Right forelimb (tissue), 1 donor: ENCODE measurements around the gene SLC2A13.
"Not testable (repeated sequence)": the region's sequence is repeated elsewhere in the genome, so short reads cannot be mapped to it uniquely, and the experiment has no call there.

ENCODE experiments used
- DNase-seq: peaks from one replicate; pipeline ENCODE4 v3.0.0-alpha.2; 2018

SLC2A13 gene

DNA sequence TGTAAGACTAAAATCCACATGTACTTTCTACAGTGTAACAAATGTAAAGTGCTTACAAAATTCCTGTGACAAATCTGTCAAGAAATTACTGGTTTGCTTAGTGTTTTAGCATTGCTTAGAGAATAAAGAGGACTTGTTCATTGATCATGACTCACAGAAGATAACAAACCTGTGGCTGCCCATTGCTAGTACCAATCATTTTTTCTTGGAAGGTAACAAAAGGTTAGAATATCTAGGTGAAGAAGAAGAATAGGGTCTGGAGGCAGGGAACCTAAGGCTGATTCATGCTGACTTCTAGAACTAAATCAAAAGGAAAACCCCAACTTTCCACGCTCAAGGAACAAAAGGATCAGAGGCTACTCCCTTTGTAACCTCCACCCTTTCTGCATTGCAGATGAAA lies 253.5 kb downstream of the SLC2A13 start:
- DNase-seq = no peak

DNA sequence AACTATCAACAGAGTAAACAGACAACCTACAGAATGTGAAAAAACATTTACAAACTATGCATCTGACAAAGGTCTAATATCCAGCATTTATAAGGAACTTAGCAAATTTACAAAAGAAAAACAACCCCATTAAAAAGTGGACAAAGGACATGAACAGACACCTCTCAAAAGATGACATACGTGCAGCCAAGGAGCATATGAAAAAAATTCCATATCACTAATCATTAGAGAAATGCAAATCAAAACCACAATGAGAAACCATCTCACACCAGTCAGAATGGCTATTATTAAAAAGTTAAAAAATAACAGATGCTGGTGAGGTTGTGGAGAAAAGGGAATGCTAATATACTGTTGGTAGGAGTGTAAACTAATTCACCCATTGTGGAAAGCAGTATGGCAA lies 257.7 kb downstream of the SLC2A13 start:
- DNase-seq = not testable (repeated sequence)

DNA sequence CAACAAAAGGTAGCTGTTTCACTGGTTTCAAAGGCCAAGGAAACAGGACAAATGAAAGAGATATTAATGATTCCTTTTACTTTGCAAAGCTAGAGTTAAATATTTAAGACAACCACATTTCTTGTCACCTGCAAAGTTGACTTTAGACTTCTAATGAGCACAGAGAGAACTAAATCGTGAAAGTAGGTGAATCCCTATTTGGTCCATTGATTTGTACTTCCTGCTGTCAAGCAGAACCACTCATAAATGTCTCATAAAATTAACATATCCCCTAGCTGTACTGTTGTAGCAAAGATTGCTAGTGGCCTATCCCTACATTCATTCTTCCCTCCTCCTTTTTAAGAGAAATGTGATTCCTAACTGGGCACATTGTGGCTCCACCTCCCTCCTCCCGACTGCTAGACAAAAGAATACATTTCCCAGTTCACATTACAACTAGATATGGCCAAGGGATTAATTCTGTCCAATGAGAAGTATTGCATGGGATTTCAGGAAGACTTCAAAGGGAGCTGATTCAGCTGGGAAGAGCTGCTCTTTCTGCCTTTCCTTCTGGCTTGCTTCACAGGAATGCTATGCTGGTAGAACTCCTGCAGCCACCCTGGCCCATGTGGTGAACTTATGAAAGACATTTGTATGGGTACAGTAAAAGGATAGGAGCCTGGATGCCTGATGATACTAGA lies 258.8 kb downstream of the SLC2A13 start:
- DNase-seq = no peak

DNA sequence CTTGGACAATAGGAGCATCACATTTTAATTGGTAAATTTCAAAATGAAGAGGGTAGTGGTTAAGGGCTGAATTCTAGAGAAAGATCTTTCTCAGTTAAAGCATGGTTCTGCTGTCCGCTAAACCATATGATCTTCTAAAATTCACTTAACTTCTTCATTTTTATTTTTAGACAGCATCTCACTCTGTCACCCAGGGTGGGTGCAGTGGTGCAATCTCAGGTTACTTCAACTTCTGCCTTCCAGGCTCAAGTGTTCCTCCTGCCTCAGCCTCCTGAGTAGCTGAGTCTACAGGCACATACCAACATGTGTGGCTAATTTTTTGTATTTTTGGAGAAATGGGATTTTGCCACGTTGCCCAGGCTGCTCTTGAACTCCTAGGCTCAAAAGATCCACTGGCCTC lies 259.6 kb downstream of the SLC2A13 start:
- no peak for DNase-seq

DNA sequence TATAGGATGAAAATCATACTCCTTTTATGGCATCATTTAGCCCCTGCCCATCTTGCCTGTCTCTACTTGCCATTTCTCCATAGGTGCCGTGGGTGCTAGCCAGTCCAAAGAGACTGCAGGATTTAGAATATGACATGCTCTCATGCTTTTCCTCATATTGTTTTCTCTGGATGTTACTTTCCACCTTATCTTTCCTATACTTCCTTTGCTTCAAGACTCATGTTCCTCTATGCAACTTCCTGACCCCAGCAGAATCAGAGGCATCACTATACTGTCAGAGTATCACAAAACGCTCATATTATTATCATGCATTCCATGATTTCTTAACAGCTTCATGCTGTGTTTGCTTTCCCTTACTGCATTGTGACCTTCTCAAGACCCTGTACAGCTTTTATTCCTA lies 265.5 kb downstream of the SLC2A13 start:
- no peak for DNase-seq

DNA sequence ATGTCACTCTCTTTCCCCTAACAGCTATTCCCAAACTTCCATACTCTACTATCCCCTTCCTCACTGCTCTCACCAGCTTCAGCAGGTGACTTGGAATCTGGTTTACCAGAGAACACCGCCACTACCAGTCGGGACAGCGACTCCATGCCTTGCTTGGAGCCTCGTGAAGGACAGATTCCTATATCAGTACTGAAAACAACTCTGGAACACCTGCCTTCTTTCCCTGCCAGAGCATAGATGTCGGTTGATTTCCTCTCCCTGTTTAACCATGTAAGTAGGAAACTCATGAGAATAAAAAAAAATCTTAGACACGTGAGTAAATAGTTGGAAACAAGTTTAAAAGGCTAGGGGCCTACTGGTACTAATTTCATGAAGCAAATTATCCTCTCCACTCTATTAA lies 266.8 kb downstream of the SLC2A13 start:
- DNase-seq = no peak

DNA sequence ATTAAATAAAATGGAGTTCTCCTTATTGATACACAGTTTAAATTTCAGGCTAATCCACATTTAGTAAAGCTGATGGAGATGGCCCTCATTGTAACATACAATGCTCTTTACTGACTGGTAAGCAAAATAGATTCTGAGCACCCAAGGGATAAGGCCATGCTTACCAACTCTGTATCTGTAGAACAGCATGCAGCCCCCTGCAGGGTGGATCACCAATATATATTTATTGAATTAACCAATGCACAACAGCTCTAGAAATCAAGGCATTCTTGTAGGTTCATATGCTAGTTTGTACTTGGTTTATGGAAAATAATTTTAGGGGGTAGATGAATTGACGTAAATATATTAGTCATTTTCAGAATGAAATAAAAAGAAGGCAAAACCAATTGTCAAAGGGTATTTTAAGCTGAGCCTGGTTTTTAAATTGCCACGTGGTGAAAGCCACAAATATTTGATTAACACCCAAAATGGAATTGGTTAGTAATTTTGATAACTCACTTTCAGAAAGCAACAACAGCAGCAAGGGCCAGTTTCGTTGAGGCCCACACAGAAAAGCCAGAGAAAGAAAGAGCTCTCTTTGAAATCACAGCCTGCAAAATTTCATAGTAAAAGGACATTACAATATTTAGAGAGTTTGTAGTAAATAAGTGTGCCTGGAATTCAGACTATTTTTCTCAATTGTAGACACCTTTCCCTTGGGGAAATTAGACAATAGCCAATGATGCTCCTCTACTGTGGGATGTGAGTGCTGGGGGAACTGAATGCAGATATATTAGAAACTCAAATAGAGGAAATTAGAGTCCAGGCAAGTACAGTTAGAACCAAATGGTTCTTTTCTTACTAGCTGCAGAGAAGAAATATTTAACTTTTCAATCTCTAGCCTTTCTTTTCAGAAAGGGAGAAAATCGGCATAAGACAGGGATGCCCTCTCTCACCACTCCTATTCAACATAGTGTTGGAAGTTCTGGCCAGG lies 270.1 kb downstream of the SLC2A13 start:
- no peak for DNase-seq

DNA sequence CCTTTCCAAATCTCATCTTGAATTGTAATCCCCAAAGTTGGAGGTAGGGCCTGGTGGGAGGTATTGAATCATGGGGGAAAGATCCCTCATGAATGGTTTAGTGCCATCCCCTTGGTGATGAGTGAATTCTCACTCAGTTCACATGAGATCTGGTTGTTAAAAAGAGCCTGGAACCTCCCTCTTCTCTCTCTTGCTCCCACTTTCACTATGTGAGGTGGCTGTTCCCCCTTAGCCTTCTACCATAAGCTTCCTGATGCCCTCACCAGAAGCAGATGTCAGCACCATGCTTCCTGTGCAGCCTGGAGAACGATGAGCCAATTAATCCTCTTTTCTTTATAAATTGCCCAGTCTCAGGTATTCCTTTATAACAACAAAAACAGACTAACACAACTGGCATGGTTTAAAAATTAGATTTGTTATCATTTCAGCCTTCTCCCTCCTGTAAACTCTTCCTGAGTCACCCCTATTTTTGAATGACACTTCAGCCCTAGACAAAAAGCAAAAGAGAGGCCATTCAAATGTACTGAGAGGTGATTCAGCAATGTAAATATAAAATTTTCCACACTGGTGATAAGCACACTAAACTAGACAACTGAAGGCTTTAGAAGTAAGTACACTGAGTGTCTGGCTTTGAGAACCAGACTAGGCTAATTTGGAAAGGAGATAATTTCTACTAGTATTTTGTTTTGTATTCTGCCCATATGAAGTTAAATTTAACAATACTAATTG lies 274.1 kb downstream of the SLC2A13 start:
- no peak for DNase-seq

DNA sequence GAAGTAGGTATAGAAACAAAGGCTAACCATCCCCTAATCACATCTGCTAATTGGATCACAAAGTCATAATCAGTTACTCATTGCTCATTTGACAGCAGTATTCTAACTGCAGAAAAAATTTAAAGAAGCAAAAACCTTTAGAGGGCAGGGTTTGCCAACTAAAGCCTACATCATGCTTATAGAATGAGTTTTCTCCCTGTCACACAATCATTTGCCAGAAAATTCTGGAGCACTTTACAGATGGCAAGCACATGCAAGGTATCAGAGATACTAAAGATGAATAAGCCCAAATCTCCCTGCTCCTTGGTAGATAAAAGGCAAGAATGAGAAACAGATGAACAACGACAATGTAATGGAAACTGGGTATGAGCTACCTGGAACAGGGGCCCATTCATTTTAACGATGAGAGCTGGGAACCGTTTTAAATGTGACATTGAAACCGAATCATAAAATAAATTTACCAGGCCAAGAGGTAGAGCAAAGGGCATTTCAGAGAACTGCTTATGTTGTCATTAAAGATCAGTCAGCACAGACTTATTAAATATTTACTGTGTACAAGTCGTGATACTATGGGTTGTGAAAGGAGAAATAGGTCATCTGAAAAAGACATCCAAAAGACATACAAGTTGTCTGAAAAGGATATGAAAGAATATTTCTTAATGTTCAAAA lies 274.9 kb downstream of the SLC2A13 start:
- no peak for DNase-seq

DNA sequence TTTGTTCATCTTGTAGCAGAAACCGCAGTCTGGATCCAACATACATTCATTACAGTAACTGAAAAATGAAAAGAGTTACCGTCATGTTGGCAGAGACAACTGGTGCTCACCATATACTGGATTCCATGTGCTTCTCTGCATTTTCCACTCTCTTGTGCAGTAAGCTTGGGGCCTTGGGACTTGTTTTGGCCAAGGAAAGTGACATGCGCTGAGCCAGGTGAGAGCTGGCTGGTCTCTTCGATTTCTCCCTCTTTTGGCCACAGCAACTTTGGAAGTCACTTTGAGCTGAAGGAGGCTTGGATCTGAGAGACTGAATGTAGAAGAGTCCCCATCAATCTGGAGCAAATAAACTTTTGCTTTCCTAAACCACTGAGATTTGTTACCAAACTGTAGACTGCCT lies 275.7 kb downstream of the SLC2A13 start:
- DNase-seq = peak; percentile 44

DNA sequence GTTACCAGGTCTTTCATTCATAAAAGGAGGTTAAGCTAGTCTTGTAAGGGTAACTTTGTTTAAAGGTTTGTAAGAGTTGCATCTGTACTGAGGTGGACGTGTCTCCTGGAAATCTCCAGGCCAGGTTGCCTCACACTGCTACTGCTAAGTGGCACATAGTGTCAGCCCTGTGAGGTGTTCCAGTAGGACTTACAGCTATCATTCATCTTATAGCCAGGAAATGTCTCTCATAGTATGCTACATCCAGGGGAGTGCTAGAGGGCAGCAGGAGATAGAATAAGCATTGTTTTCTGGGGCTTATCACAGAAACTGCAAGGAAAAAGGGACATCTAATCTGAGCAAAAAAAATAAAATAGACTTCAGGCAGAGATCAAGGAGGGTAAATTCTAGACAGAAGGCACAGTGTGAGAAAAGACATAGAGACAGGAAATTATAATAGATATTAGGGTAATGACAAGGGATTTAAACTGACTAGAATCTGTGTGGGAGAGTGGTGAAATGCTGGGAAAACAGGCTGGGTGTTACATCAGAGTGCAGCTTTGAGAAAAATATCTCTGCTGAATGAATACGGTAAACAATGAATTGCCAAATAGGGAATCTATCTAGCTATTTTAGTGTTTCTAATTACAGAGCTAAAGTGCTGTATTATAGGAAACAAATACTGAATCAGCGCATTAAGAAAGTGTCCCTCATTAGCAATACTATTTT lies 281.2 kb downstream of the SLC2A13 start:
- no peak for DNase-seq

DNA sequence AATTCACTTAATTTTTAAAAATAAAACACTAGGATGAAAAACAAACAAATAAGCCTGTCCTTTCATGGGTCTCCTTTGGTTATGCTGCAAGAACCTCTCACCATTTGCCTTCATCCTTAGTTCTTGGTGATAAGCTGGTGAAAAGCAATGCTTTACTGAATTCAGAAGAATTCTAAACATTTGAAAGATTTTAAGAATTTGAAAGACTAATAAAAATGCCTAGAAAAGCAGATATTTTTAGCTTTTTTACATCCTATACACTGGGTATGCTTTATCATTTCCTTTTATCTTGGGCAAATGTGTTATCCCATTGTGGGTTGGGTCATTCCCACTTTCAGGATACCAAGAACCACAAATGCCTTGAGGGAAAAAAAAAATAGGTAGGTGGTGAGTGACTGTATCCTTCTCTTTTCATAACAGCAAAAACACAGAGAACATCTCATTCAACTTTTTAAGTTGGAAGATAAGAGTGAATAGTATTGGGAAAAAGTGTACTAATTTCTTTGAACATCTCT lies 289.2 kb downstream of the SLC2A13 start:
- no peak for DNase-seq

DNA sequence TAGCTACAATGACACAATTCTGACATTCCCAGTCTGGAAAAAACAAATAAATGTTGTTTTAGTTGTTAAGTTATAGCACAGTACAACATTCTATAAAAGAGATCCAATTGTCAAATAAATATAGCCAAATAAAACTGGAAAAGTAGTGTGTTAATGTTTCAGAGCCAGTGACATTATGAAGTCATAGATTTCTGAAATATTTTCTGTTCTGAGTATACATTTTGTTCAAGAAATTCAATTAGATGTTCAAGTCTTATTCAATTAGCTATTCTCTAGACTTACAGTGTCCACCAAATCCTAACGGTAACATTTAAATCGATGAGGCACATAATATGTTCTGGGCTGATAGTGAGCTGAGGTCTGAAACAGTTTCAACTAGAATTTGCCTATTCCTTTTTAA lies 290.1 kb downstream of the SLC2A13 start:
- no peak for DNase-seq

DNA sequence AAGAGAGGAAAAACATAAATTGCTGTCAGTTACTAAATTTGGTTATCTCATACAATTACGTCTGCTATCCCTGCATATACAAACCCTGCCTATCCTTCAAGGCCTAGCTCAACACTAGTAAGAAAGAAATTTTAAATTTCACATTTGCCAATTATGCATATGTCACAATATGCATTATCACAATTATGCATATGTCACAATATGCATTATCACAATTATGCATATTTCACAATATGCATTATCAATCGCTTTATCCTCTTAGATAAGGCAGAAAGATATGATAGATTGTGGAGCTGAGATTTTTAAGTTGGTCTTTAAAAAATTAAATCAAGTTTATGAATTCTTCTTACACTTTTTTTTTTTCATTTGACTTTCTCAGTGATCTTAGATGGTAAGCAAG lies 291.3 kb downstream of the SLC2A13 start:
- DNase-seq = no peak

DNA sequence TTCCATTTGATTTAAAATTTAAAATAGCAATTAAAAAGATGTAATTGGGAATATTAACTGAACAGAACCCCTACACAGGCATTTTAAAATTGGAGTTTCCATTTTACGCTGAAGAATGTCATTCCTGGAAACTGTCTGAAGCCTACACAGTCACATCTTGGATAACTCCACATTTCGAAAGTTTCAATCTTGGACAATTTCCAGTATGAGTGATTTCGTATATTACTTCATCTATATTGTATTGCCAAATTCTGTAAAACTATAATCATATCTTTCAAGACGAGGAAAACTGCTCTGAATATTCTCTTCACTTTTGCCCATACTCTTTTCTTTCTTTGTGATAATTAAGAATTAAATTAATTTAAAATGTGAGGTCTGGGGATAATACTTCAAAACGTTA lies 292.1 kb downstream of the SLC2A13 start:
- no peak for DNase-seq

DNA sequence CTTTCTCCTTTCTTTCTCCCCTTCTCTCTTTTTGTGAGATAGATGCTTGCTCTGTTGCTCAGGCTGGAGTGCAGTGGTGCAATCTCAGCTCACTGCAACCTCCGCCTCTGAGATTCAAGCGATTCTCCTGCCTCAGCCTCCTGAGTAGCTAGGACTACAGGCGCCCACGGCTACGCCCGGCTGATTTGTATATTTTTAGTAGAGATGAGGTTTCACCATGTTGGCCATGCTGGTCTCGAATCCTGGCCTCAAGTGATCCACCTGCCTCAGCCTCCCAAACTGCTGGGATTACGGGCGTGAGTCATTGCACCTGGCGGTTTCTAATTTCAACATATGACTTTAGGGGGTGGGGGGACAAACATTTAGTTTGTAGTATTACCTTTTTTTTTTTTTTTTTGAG lies 293.4 kb downstream of the SLC2A13 start:
- not testable (repeated sequence) for DNase-seq

DNA sequence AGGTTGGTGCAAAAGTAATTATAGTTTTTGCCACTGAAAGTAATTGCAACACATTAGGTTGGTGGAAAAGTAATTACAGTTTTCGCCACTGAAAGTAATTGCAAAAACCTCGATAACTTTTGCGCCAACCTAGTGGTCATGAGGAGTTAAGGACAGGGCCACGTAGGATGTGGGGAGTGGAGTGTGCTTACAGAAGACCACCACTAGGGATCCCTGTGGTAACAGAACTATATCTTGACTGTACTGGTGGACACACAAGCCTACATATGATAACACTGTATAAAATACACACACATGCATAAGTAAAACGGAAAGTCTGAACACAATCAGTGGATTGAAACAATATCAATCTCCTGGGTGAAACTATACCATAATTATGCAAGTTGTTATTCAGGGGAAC lies 298.8 kb downstream of the SLC2A13 start:
- no peak for DNase-seq

DNA sequence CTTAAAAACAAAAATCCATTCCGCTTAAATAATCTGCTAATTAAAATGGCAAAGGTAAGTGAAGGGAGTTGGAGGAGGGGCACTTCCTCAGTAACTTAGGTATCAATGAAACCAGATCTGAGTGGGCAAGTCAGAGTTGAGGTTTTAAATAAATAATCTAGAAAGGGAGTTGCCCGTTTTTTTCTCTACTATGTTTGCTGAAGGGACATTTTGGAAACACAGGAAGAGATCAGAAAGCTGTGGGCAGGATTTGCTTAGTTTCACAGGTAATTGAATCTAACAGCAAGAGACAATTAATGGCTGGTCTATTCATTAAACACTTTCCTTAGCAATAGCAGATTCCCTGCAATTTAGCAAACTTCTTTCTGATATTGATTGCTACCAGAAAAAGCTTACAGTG lies 300.2 kb downstream of the SLC2A13 start:
- DNase-seq = no peak

DNA sequence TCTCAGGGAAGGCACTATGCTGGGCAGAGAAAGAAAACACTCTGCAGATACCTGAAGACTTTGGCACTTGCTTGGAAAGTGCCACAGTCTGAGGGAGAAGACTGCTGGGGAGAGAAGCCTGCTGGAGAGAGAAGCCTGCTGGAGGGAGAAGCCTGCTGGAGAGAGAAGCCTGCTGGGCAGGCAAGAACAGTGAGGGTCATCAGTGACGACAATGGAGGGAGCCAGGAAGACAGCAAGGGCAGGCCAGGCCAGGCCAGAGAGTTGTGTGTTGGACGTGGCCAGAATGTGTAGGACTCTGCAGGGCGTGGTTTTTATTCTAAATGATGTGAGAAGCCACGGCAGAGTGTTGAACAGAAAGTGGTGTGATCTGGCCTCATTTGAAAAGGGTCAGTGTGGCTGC lies 301.0 kb downstream of the SLC2A13 start:
- DNase-seq = no peak

DNA sequence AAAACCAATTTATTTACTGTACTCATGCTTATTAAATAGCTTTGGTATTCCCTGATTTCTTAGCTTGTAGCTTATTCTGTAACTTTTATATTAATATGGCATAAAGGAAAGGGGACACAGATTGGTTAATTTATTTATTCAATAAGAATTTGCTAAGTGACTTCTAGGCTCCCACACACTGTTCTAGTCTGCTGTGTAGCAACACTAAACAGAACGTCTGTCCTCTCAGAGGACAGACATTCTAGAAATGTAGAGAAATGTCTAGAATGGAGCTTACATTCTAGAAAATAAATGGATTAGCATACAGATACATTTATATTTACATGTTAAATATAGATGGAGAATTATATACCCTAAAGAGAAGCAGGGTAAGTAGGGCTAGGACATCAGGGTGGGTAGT lies 301.4 kb downstream of the SLC2A13 start:
- DNase-seq = no peak

DNA sequence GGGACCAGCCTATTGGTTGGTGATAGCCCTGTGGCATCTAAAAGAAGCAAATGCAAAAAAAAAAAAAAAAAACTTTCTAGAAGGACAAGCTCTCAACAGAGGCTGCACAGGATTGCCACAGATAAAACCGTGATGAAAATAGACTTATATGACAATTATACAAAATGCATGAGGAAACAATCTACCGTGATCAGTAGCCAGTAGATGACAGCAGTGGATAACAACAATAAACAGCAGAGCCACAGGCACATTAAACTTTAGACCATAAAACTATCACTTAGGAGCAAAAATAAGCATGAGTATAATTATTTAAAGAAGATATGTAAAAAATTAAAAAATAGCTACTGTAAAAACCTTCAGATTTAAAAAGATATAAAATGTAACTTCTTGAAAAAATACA lies 302.7 kb downstream of the SLC2A13 start:
- DNase-seq = no peak

DNA sequence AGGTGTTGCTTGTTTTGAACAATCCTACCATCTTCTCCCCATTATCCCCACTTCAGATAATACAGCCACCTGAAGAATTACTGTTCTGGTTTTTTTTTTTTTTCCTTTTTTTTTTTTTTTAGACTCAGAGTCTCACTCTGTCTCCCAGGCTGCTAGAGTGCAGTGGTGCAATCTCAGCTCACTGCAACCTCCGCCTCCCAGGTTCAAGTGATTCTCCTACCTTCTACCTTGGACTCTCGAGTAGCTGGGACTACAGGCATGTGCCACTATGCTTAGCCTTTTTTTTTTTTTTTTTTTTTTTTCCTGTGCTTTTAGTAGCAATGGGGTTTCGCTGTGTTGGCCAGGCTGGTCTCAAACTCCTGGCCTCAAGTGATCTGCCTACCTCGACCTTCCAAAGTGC lies 306.9 kb downstream of the SLC2A13 start:
- no peak for DNase-seq
